HG02981 (cell line): ENCODE results near the gene TSSC4.

Experiments used
- ATAC-seq: cut with Tn5 transposase; IDR thresholded peaks from one replicate; pipeline ENCODE4 v1.9.1; 2021; ENCODE audit warnings: mild to moderate bottlenecking, moderate library complexity; ENCODE audit not compliant: unreplicated experiment

Gene TSSC4

DNA sequence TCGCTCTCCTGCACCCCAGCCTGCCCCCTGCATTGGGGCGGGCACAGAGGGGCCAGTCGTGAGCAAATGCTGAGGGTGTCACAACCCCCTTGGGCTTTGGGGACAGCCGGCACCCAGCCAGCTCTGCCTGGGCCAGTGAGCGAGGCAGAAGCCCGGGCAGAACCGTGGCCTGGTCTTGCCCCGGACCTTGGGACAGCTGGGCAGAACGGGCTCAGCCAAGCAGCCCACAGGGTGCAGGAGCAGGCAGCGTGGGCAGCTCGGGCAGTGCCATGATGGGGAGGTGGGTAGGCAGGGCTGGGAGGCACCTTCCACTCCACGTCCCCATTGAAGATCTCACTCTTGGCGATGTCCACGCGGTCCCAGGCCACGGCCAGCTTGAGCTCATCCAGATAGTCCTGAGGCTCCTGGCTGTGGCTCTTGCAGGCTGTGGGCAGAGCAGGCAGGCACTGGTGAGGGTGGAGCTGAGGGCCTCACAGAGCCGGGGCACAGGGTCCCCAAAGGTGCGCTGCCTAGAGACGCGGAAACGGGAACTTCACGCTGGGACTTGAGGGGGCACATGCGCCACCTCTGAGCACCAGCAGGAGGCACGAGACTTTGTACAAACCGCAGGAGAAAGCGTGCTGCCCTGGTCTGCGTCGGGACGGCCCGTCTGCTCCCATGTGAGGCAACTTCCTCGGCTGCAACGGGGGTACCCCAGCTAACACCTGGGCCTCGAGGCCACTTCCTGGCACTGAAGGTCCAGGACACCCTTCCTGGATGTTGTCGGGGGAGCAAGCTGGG, 15.2 kb downstream of the TSSC4 start:
- no peak for ATAC-seq

- no peak for ATAC-seq
Measured at GRCh38 chr11:2416765-2417164, 16.2 kb downstream of the TSSC4 start.

DNA sequence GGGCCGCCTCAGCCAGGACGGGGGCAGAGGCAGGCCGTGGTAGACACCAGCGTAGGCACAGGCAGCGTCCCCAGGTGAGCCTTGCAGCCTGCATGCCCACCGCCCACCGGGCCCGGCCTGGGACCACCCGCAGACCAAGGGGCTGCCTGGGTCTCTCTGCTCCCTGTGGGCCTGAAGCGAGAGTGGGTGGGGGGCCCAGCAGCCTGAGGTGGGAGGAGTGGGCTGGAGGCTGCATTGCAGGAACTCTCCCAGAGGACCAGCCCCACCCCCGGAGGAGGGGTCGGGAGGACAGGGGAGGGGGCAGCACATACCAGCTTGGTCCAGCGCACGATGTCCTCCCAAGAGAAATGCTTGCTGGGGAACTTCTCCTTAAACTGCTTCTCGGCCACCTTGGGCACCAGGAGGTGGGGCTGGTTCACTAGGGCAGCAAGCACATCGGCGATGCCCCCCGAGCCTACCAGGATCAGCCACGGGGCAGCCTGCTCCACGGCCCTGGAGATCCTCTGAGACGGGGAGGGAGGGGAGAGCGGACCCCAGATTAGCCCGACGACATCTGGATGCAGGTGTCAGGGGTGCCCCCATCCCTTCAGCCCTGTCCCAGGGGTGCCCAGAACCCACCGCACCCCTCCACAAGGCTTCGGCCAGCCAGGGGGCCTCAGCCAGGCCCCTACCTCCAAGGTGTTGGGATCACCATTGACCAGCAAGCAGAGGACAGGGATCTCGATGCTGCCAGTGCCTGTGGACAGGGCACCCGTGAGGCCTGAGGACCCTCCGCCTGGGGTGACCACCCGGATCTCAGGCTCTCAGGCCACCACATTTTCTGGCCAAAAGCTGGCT, 17.5 kb downstream of the TSSC4 start:
- no peak for ATAC-seq

GRCh38 chr11:2418693-2419360, 18.3 kb downstream of the TSSC4 start:
- ATAC-seq = no peak

DNA sequence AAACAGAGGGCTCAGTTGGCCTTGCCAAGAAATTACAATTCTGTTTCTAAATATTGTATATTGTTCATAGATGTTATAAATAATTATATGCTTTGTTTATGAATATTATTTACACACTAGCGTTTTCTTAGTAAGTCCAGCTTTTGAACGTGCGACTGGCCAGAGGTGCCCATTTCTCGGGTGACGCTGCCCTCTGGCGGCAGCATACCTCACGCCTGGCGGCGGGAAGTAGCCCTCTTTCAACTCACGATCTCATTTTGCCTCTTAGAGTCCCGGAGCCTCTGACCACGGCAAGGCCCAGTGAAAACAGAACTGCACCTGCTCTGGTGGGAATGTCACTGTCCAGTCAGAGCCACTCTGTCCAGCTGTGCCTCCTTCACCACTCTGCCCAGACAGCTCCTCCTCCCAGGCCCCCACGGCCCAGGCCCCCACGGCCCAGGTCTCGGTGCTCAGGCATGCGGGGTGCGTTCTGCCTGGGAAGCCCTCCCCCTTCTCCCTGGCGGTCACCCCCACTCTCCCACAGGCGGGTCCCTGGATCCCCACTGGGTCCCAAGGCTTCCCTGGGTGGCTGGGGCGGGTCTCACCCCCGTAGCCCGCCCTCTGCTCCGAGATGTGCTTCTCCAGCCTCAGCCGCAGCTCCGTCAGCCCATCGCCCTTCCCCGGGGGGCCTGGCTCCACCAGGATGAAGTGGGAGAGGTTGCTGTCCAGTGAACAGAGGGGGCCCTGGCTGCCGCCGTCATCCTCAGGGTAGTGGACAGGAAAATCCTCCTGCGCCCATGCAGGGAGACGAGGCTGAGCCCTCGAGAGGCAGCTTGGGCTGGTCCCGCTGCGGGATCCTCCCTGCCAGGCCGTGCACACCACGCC, 19.3 kb downstream of the TSSC4 start:
- ATAC-seq = no peak

DNA sequence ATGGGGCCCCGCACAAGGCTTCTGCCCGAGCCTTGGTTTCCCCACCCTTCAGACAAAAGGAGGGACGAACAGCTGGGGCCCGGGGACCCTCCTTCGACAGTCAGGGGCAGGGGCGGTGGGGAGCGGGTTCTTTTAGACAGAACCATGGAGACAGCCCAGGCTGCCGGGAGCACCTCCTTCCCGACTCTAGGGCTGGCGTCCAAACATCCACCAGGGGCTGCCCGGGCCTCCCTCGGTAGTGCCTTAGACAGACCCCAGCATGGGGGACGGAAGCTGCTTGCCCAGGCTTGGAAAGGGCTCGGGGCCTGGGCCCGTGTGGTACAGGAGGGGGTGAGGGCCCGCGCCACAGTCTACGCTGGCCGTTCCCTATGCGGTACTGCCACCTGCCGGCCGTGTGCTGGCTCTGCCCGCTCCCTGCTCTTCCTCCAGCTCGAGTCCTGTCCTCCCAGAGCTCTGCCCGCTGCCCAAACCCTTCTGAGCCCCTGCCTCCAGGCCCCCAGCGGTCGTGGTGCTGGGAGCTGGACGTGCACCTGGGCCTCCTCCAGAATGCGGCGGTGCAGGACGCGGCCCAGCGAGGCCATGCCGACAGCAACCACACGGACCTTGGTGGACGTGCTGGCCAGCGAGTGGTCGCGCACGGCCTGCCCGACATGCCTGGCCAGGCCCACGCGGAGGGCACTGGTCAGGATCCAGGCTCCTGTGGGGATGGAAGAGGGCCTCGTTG, 20.1 kb downstream of the TSSC4 start:
- no peak for ATAC-seq

- ATAC-seq = no peak
Measured at GRCh38 chr11:2421226-2421994, 20.9 kb downstream of the TSSC4 start.

DNA sequence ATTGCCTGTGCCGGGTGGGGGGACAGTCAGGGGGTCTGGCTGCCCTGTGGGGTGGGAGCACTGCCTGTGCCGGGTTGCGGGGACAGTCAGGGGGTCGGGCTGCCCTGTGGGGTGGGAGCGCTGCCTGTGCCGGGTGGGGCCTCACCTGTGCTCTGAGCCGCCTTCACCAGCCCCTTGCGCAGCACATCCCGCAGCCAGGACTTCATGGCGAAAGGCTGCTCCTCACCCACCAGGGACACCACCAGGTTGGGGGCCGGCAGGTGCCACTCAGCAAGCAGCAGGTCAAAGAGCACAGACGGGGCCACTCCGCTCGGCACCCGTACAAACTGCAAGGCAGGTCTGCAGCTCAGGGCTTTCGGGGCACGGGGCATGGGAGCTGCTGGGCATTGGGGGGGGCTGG, 21.4 kb downstream of the TSSC4 start:
- ATAC-seq = no peak

- ATAC-seq = no peak
Measured at GRCh38 chr11:2422461-2423156, 22.1 kb downstream of the TSSC4 start.

DNA sequence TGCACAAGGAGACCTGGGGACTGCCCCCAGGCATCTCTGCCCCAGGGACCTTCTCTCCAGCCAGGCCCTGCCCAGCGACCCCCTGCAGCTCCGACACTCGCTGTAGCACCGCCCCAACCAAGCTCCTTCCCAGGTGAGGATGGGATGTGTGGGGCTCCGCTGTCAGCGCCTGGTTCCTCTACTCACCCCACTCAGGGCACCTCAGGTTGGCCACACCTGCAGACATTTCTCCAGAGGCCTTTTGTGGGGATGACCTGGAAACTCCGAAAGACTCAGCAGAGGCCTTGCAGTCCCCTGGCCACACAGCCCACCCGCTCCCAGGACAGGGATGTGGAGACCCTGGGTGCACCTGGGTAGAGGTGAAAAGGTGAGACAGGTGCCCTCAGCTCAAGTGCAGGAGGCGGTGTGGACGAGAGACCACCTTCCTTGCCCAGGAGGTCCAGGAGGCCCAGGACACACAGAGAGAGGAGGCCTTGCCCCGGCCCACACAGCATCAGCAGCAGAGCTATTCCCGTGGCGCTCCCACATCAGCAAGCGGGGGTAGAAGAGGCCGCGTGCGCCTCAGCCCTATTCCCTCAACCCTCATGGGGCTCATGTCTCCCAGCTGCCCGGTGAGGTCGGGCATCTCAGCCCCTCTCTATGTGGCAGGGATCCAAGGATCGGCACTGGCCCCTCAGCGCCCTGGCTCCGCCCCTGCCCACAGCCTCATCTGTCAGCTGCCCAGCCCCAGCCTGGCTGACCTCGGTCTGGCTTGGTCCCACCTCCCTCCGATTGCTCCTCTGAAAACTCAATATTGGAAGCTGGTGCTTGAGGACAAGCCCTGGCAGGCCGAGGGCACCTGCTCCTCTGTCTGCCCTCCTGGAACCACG, 22.8 kb downstream of the TSSC4 start:
- no peak for ATAC-seq

GRCh38 chr11:2424811-2425495, 24.4 kb downstream of the TSSC4 start:
- ATAC-seq = no peak

- no peak for ATAC-seq
Measured at GRCh38 chr11:2425506-2425905, 25.0 kb downstream of the TSSC4 start.

GRCh38 chr11:2426221-2426620, 25.7 kb downstream of the TSSC4 start:
- no peak for ATAC-seq

DNA sequence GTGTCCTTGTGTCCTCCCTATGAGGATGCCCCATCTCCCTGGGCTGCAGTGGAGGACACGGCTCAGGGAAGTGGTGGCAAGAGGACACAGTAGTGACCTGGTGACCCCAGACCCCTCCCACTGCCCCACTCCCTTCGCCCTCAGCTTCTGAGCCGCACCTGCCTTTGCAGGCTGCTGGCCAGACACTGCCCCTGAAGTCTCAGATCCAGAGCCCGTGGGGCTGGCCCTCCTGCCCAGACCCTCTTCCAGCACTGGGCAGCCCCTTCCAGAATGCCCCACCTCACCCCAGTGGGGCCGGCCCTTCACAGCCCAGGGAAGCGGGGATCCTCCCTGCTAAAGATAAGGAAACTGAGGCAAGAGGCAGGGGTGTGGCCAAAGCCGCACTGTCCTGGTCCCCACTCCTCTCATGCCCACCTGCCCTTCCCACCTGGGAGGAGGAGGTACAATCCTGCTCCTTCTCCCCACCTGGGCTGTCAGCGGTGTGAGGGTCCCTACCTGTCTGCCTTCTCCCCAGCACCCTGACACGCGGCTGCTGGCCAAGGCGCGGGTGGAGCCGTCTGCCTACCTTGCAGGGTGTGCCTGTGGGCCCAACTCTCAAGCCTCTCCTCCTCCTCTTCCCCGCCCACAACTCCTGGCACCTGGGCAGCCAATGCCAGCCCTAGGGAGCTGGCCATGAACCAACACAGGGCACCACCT, 26.4 kb downstream of the TSSC4 start:
- ATAC-seq = no peak

DNA sequence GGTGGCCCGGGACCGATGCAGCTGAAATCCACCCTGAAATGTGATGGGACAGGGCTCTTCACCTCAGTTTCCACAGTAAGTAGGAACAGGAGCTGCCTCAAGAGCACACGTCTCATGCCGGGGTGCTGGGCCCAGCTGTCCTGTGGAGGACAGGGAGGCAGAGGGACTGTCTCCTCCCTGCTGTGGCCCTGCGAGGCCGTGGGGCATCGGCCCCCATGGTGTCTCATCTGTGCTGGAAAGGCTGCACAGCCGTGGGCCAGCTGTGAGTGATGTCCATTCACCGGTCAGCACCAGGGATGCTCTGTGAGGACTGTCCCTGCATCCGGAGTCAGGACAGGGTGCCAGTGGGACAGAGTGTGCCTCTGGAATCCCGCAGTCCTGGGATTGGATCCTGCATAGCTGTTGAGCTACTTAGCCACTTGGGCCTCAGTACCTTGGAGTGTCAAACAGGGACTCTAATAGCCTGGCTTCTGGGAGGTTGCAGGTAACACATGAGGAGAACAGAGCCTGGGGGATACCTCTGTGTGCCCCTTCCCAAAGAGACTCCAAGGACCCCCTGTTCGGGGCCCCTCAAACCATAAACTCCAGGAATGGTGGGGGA, 27.3 kb downstream of the TSSC4 start:
- ATAC-seq = no peak

GRCh38 chr11:2428322-2428795, 27.8 kb downstream of the TSSC4 start:
- no peak for ATAC-seq
